H9 (cell line): ENCODE measurements around the gene PTH2R. TPM values are rescaled to one million over a fixed set of nuclear protein-coding genes. Genes with fewer than 3 reads are reported as not detected.
A peak's percentile ranks its signal among the peaks of the same experiment; 100 is the strongest.
"Not testable (repeated sequence)": the region's sequence is repeated elsewhere in the genome, so short reads cannot be mapped to it uniquely, and the experiment has no call there.

Source experiments
- DNase-seq: peaks from one replicate; pipeline ENCODE4 v3.0.0-alpha.2; 2017
- H2AFZ ChIP-seq: one replicate; pipeline ENCODE4 v1.6.1; 2013; ENCODE audit warnings: mild to moderate bottlenecking, low read length, control low read depth, moderate library complexity
- H2AK5ac ChIP-seq: 2 replicates; pipeline ENCODE4 v1.6.1; 2013; ENCODE audit warnings: low read length, control low read depth, mixed read lengths; ENCODE audit not compliant: insufficient read length
- H2BK120ac ChIP-seq: one replicate; pipeline ENCODE4 v1.6.1; 2013; ENCODE audit warnings: low read depth, mild to moderate bottlenecking, low read length, control low read depth, inconsistent platforms; ENCODE audit not compliant: poor library complexity, severe bottlenecking
- H2BK12ac ChIP-seq: 2 replicates; pipeline ENCODE4 v1.6.1; 2013; ENCODE audit warnings: low read length, control low read depth, mixed read lengths, low read depth; ENCODE audit not compliant: insufficient read length
- H2BK15ac ChIP-seq: 2 replicates; pipeline ENCODE4 v1.6.1; 2013; ENCODE audit warnings: low read depth, low read length, control low read depth
- H2BK20ac ChIP-seq: one replicate; pipeline ENCODE4 v1.6.1; 2013; ENCODE audit warnings: low read depth, mild to moderate bottlenecking, low read length, control low read depth, inconsistent platforms; ENCODE audit not compliant: poor library complexity, severe bottlenecking
- H2BK5ac ChIP-seq: 2 replicates; pipeline ENCODE4 v1.6.1; 2013; ENCODE audit warnings: low read length, control low read depth, mixed read lengths; ENCODE audit not compliant: insufficient read length
- H3K14ac ChIP-seq: 2 replicates; pipeline ENCODE4 v1.6.1; 2013; ENCODE audit warnings: low read length, control low read depth; ENCODE audit not compliant: insufficient read depth
- H3K18ac ChIP-seq: 2 replicates; pipeline ENCODE4 v1.6.1; 2013; ENCODE audit warnings: low read depth, mild to moderate bottlenecking, mixed read lengths, low read length, control low read depth; ENCODE audit not compliant: insufficient read length
- H3K23ac ChIP-seq: 2 replicates; pipeline ENCODE4 v1.6.1; 2013; ENCODE audit warnings: low read length, control low read depth, mixed read lengths, low read depth; ENCODE audit not compliant: insufficient read length
- H3K23me2 ChIP-seq: 2 replicates; pipeline ENCODE4 v1.6.1; 2013; ENCODE audit warnings: low read depth, mild to moderate bottlenecking, mixed read lengths, low read length, control low read depth; ENCODE audit not compliant: insufficient read length, poor library complexity, severe bottlenecking
- H3K27ac ChIP-seq: 2 replicates; pipeline ENCODE4 v1.5.1; 2013; ENCODE audit warnings: low read length, control low read depth, mixed read lengths, low read depth; ENCODE audit not compliant: insufficient read length
- H3K27me3 ChIP-seq: 2 replicates; pipeline ENCODE4 v1.6.1; 2013; ENCODE audit warnings: low read length, control low read depth, inconsistent platforms; ENCODE audit not compliant: insufficient read depth
- H3K4ac ChIP-seq: 2 replicates; pipeline ENCODE4 v1.6.1; 2013; ENCODE audit warnings: low read depth, mild to moderate bottlenecking, control low read depth, inconsistent platforms, low read length, moderate library complexity
- H3K4me1 ChIP-seq: 2 replicates; pipeline ENCODE4 v1.6.1; 2013; ENCODE audit warnings: low read length, control low read depth, inconsistent platforms; ENCODE audit not compliant: insufficient read depth
- H3K4me2 ChIP-seq: 2 replicates; pipeline ENCODE4 v1.6.1; 2013; ENCODE audit warnings: low read length, control low read depth, mixed read lengths; ENCODE audit not compliant: insufficient read length, insufficient read depth
- H3K56ac ChIP-seq: 2 replicates; pipeline ENCODE4 v1.6.1; 2013; ENCODE audit warnings: low read depth, mild to moderate bottlenecking, mixed read lengths, low read length, control low read depth; ENCODE audit not compliant: insufficient read length
- H3K79me1 ChIP-seq: 2 replicates; pipeline ENCODE4 v1.6.1; 2013; ENCODE audit warnings: low read depth, mild to moderate bottlenecking, moderate library complexity, low read length, control low read depth, inconsistent platforms; ENCODE audit not compliant: insufficient read depth, poor library complexity, severe bottlenecking
- H3K79me2 ChIP-seq: 2 replicates; pipeline ENCODE4 v1.6.1; 2013; ENCODE audit warnings: low read length, control low read depth, inconsistent platforms; ENCODE audit not compliant: insufficient read depth
- H3K9ac ChIP-seq: 2 replicates; pipeline ENCODE4 v1.6.1; 2013; ENCODE audit warnings: low read length, control low read depth, mixed read lengths; ENCODE audit not compliant: insufficient read length; ENCODE audit errors: extremely low read depth
- H3K9me3 ChIP-seq: one replicate; pipeline ENCODE4 v1.6.1; 2013; ENCODE audit warnings: low read depth, low read length, inconsistent platforms; ENCODE audit not compliant: control insufficient read depth
- H3T11ph ChIP-seq: one replicate; pipeline ENCODE4 v1.6.1; 2013; ENCODE audit warnings: mild to moderate bottlenecking, low read length, control low read depth, inconsistent platforms
- H4K20me1 ChIP-seq: one replicate; pipeline ENCODE4 v1.6.1; 2013; ENCODE audit not compliant: control insufficient read depth, insufficient read length, insufficient read depth
- H4K5ac ChIP-seq: 2 replicates; pipeline ENCODE4 v1.6.1; 2013; ENCODE audit warnings: low read depth, mild to moderate bottlenecking, mixed read lengths, low read length, control low read depth; ENCODE audit not compliant: insufficient read length
- H4K8ac ChIP-seq: replicated peaks from 2 replicates; pipeline ENCODE4 v1.6.1; 2013; ENCODE audit warnings: low read length, control low read depth, mixed read lengths, low read depth; ENCODE audit not compliant: insufficient read length
- H4K91ac ChIP-seq: 2 replicates; pipeline ENCODE4 v1.6.1; 2013; ENCODE audit warnings: low read depth, mild to moderate bottlenecking, moderate library complexity, mixed read lengths, low read length, control low read depth; ENCODE audit not compliant: insufficient read length
- H3K27ac Mint-ChIP-seq, 3 experiments: 2 replicates in 2 of 3; 3 replicates in 1 of 3; pipeline ENCODE4 v1.8.0; 2020 to 2021; ENCODE audit warnings: mixed read lengths in 3 of 3, mild to moderate bottlenecking in 1 of 3, moderate library complexity in 1 of 3
- H3K27me3 Mint-ChIP-seq: 2 replicates; pipeline ENCODE4 v1.8.0; 2021; ENCODE audit warnings: low read depth, mild to moderate bottlenecking, moderate library complexity, mixed read lengths
- H3K36me3 Mint-ChIP-seq, 3 experiments: 2 replicates in 2 of 3; 3 replicates in 1 of 3; pipeline ENCODE4 v1.8.0; 2020 to 2021; ENCODE audit warnings: low read depth in 3 of 3, mixed read lengths in 3 of 3; ENCODE audit not compliant: insufficient read depth in 1 of 3
- H3K4me1 Mint-ChIP-seq, 2 experiments: 2 replicates each; pipeline ENCODE4 v1.8.0; 2020; ENCODE audit warnings: mixed read lengths in 2 of 2
- H3K4me3 Mint-ChIP-seq, 2 experiments: 2 replicates in 1 of 2; 3 replicates in 1 of 2; pipeline ENCODE4 v1.8.0; 2020 to 2021; ENCODE audit warnings: mild to moderate bottlenecking in 2 of 2, mixed read lengths in 2 of 2, moderate library complexity in 1 of 2
- H3K9me3 Mint-ChIP-seq, 2 experiments: 2 replicates in 1 of 2; 3 replicates in 1 of 2; pipeline ENCODE4 v1.8.0; 2020; ENCODE audit warnings: mild to moderate bottlenecking in 2 of 2, mixed read lengths in 2 of 2, moderate library complexity in 1 of 2
- WGBS: extraction: QIAGEN DNeasy Blood & Tissue Kit; methylation state at CpG from one replicate; pipeline ENCODE4 v1.1.7; 2013; ENCODE audit warnings: missing lambda C conversion rate, low lambda C conversion rate, mixed read lengths; ENCODE audit not compliant: insufficient read length; ENCODE audit errors: extremely low coverage; 5-methylcytosine and 5-hydroxymethylcytosine counted together
- total RNA-seq: library from RNA; stranded (reverse); gene quantifications from 2 replicates; pipeline ENCODE4 v1.2.1, GENCODE V29; 2021
- TF ChIP-seq, protein P1 (sequence below): fragments of 200-600 bp; sonication (generic); conservative IDR thresholded peaks from 3 replicates; pipeline ENCODE4 v1.8.0; 2021; ENCODE audit warnings: antibody characterized with exemption, mild to moderate bottlenecking

Gene PTH2R
- total RNA-seq, 1 experiment from 2014 or later = 0.20 TPM

DNA sequence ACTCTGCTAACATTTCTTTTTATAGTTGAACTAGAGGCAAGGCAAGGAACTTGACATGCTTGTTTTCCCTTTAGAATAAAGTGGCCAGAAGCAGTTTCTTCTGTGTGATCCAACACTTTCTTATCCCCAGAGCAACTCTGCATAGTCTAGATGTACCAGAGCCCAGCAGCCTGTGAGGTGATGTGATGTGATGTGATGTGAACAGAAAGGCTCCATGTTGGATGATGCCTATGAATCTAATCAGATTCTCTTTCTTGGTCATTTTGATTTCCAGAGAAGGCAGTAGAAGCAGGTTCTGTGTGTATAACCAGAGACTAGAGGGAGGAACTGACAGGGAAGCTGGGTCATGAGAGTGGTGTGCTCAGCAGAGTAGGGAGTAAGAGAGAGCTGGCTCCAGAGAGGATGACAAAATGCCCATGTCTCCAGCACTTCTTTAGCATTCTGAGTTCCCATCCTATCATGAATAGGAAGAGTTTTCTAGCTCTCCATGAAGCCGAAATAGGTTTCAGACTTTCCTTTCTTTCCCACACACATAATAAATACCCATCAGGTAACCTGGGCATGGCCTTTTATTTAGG, 31.0 kb upstream of the PTH2R start:
- Histone ChIP-seq H3K79me1 (no peaks in the 10 kb centered on the region), H3K23me2 (no peaks in the 10 kb centered on the region), H3K4ac (no peak overlapping the region), H2BK15ac (no peak overlapping the region), H3K56ac (no peak overlapping the region), H3K4me2 (no peak overlapping the region), H2BK120ac (no peak overlapping the region), H3K23ac (no peak overlapping the region), H3K18ac (no peak overlapping the region), H4K5ac (no peak overlapping the region), H2BK5ac (no peak overlapping the region), H3K14ac (no peak overlapping the region), H3K27me3 (no peaks in the 10 kb centered on the region), H3K79me2 (no peaks in the 10 kb centered on the region), H4K91ac (no peak overlapping the region), H3T11ph (no peak overlapping the region), H2AFZ (no peak overlapping the region), H3K4me1 (peaks cover 4% of the 10 kb centered on the region; the same call in 1 of the 2 replicates), H2AK5ac (no peak overlapping the region), H3K27ac (no peak overlapping the region), H4K20me1 (no peaks in the 10 kb centered on the region), H2BK20ac (no peak overlapping the region), H4K8ac (no peak overlapping the region), H3K9me3 (no peaks in the 10 kb centered on the region), H3K9ac (no peak overlapping the region), H2BK12ac (no peak overlapping the region)
- no CpG with 5 or more reads among the region's 1 CpG for WGBS
- no peaks in the 10 kb centered on the region; the same call in 1 of the 2 replicates for H3K27me3 Mint-ChIP-seq
- H3K36me3 Mint-ChIP-seq = peaks cover 4 to 17% (median 8%) of the 10 kb centered on the region in 3 experiments; a peak in 4 of 7 replicates
- peak overlapping the region; percentile 40 to 71 (median 43); a peak in 5 of 7 replicates for H3K27ac Mint-ChIP-seq
- TF ChIP-seq, protein P1, sequence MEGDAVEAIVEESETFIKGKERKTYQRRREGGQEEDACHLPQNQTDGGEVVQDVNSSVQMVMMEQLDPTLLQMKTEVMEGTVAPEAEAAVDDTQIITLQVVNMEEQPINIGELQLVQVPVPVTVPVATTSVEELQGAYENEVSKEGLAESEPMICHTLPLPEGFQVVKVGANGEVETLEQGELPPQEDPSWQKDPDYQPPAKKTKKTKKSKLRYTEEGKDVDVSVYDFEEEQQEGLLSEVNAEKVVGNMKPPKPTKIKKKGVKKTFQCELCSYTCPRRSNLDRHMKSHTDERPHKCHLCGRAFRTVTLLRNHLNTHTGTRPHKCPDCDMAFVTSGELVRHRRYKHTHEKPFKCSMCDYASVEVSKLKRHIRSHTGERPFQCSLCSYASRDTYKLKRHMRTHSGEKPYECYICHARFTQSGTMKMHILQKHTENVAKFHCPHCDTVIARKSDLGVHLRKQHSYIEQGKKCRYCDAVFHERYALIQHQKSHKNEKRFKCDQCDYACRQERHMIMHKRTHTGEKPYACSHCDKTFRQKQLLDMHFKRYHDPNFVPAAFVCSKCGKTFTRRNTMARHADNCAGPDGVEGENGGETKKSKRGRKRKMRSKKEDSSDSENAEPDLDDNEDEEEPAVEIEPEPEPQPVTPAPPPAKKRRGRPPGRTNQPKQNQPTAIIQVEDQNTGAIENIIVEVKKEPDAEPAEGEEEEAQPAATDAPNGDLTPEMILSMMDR = no peak
- peaks cover 21 to 22% of the 10 kb centered on the region in 2 experiments for H3K4me1 Mint-ChIP-seq
- DNase-seq = no peak
- peaks cover 12 to 14% of the 10 kb centered on the region in 2 experiments; a peak in 4 of 5 replicates for H3K9me3 Mint-ChIP-seq
- H3K4me3 Mint-ChIP-seq = no peak overlapping the region; a peak in 1 of 5 replicates

DNA sequence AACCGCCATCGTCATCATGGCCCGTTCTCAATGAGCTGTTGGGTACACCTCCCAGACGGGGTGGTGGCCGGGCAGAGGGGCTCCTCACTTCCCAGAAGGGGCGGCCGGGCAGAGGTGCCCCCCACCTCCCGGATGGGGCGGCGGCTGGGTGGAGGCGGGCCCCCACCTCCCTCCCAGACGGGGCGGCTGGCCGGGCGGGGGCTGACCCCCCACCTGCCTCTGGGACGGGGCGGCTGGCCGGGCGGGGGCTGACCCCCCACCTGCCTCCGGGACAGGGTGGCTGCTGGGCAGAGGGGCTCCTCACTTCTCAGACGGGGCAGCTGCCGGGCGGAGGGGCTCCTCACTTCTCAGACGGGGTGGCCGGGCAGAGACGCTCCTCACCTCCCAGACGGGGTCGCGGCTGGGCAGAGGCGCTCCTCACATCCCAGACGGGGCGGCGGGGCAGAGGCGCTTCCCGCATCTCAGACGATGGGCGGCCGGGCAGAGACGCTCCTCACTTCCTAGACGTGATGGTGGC, 29.2 kb upstream of the PTH2R start:
- H3K79me1 ChIP-seq, H3K4ac ChIP-seq, H3K9me3 ChIP-seq, H3K14ac ChIP-seq, H3K56ac ChIP-seq, H2BK15ac ChIP-seq, H4K91ac ChIP-seq, H4K5ac ChIP-seq, H2BK5ac ChIP-seq, H4K20me1 ChIP-seq, H2AK5ac ChIP-seq, H3T11ph ChIP-seq, H3K27ac ChIP-seq, H3K27me3 ChIP-seq, H3K23ac ChIP-seq, H2BK20ac ChIP-seq, H3K18ac ChIP-seq, H3K27ac Mint-ChIP-seq, H4K8ac ChIP-seq, H3K23me2 ChIP-seq, DNase-seq, H2BK12ac ChIP-seq, H3K79me2 ChIP-seq, H3K9ac ChIP-seq, H3K4me2 ChIP-seq, H3K4me1 ChIP-seq, H2AFZ ChIP-seq, H2BK120ac ChIP-seq, H3K4me3 Mint-ChIP-seq, H3K27me3 Mint-ChIP-seq: not testable (repeated sequence)
- H3K9me3 Mint-ChIP-seq = peaks cover 12 to 14% of the 10 kb centered on the region in 2 experiments; a peak in 4 of 5 replicates
- no CpG with 5 or more reads among the region's 40 CpGs for WGBS
- H3K4me1 Mint-ChIP-seq = peaks cover 21 to 22% of the 10 kb centered on the region in 2 experiments
- peaks cover 4 to 17% (median 8%) of the 10 kb centered on the region in 3 experiments; a peak in 4 of 7 replicates for H3K36me3 Mint-ChIP-seq
